WTC11 (cell line): ENCODE data around the gene C10orf90. TPM values are rescaled to one million over a fixed set of nuclear protein-coding genes. Genes with fewer than 3 reads are reported as not detected.

ENCODE experiments used
- ATAC-seq: fragments of 200-7000 bp; cut with Tn5 transposase; 2 replicates; pipeline ENCODE4 v1.10.0; 2021; ENCODE audit warnings: mild to moderate bottlenecking, moderate library complexity
- Bru-seq: library from RNA; stranded (reverse); fragments of 400-500 nt; gene quantifications from one replicate; lab custom pipeline; 2021; lab: Mats Ljungman, UMichigan
- CTCF ChIA-PET: fragments of 300-600 bp; sonication (Branson Sonifier 250); formaldehyde crosslinking; loops from one replicate; lab custom pipeline; 2021; ENCODE audit warnings: antibody characterized with exemption; lab: Charles Lee
- POLR2A ChIA-PET: fragments of 350-600 bp; sonication (Branson Sonifier 250); formaldehyde crosslinking; loops from one replicate; lab custom pipeline; 2021; ENCODE audit warnings: antibody characterized with exemption; lab: Charles Lee
- DNase-seq: peaks from one replicate; pipeline ENCODE4 v3.0.0; 2021; ENCODE audit warnings: low spot score
- H3K27ac Mint-ChIP-seq: 2 replicates; pipeline ENCODE4 v1.8.0; 2021; ENCODE audit warnings: mixed read lengths
- H3K27me3 Mint-ChIP-seq: 2 replicates; pipeline ENCODE4 v1.8.0; 2021; ENCODE audit warnings: low read depth, mild to moderate bottlenecking, moderate library complexity, mixed read lengths
- H3K36me3 Mint-ChIP-seq: 2 replicates; pipeline ENCODE4 v1.8.0; 2021; ENCODE audit warnings: mixed read lengths
- H3K4me1 Mint-ChIP-seq: 2 replicates; pipeline ENCODE4 v1.8.0; 2022; ENCODE audit warnings: mixed read lengths
- H3K4me3 Mint-ChIP-seq: 2 replicates; pipeline ENCODE4 v1.8.0; 2021; ENCODE audit warnings: mild to moderate bottlenecking, moderate library complexity, mixed read lengths
- H3K9me3 Mint-ChIP-seq: 2 replicates; pipeline ENCODE4 v1.8.0; 2021; ENCODE audit warnings: mixed read lengths
- ELF4 ChIP-seq: sonication (generic); formaldehyde crosslinking; IDR thresholded peaks from 2 replicates; pipeline ENCODE4 v1.8.1; 2022; ENCODE audit warnings: low read depth, mild to moderate bottlenecking, moderate library complexity, missing genetic modification reagents
- EMX1 ChIP-seq: fragments of 250-450 bp; sonication (Bioruptor Pico); IDR thresholded peaks from 2 replicates; pipeline ENCODE4 v1.8.0; 2021; ENCODE audit warnings: mild to moderate bottlenecking
- GTF2I ChIP-seq: fragments of 250-450 bp; sonication (Bioruptor Pico); conservative IDR thresholded peaks from 2 replicates; pipeline ENCODE4 v1.4.0; 2021; ENCODE audit warnings: mild to moderate bottlenecking
- HMGA2 ChIP-seq: fragments of 250-450 bp; sonication (Bioruptor Pico); IDR thresholded peaks from 2 replicates; pipeline ENCODE4 v1.4.0; 2021; ENCODE audit warnings: mild to moderate bottlenecking, moderate library complexity
- NFATC4 ChIP-seq: fragments of 250-450 bp; sonication (Bioruptor Pico); IDR thresholded peaks from 2 replicates; pipeline ENCODE4 v1.9.0; 2021; ENCODE audit warnings: mild to moderate bottlenecking
- SOX15 ChIP-seq: fragments of 250-450 bp; sonication (Bioruptor Pico); IDR thresholded peaks from 2 replicates; pipeline ENCODE4 v1.9.0; 2021; ENCODE audit warnings: mild to moderate bottlenecking
- TEAD1 ChIP-seq: sonication (generic); formaldehyde crosslinking; IDR thresholded peaks from 2 replicates; pipeline ENCODE4 v1.8.0; 2022; ENCODE audit warnings: mild to moderate bottlenecking, missing genetic modification reagents
- TP53 ChIP-seq: sonication (generic); formaldehyde crosslinking; IDR thresholded peaks from 2 replicates; pipeline ENCODE4 v1.8.1; 2023; ENCODE audit warnings: mild to moderate bottlenecking, missing genetic modification reagents
- ZNF138 ChIP-seq: sonication (generic); formaldehyde crosslinking; conservative IDR thresholded peaks from 2 replicates; pipeline ENCODE4 v1.8.1; 2022; ENCODE audit warnings: mild to moderate bottlenecking, moderate library complexity, missing genetic modification reagents
- ZNF396 ChIP-seq: fragments of 250-450 bp; sonication (Bioruptor Pico); IDR thresholded peaks from 2 replicates; pipeline ENCODE4 v1.8.0; 2021; ENCODE audit warnings: mild to moderate bottlenecking, moderate library complexity, borderline replicate concordance
- long read RNA-seq, 3 experiments: library from RNA in 1 of 3; library from capped mRNA in 1 of 3; library from polyadenylated mRNA in 1 of 3; unstranded in 2 of 3; stranded (forward) in 1 of 3; transcript quantifications; one replicate each; pipeline ENCODE4 v2.0.0, GENCODE V29; 2021
- total RNA-seq: library from RNA; stranded (reverse); gene quantifications from 3 replicates; pipeline ENCODE4 v1.2.3, GENCODE V29; 2021
- TF ChIP-seq, protein P1 (sequence below): sonication (generic); formaldehyde crosslinking; IDR thresholded peaks from 2 replicates; pipeline ENCODE4 v1.8.0; 2023; ENCODE audit warnings: mild to moderate bottlenecking, missing genetic modification reagents
- TF ChIP-seq, protein P2 (sequence below): sonication (generic); formaldehyde crosslinking; IDR thresholded peaks from 2 replicates; pipeline ENCODE4 v1.8.1; 2023; ENCODE audit warnings: mild to moderate bottlenecking, missing genetic modification reagents, moderate library complexity
- TF ChIP-seq, protein P3 (sequence below): sonication (generic); formaldehyde crosslinking; IDR thresholded peaks from 2 replicates; pipeline ENCODE4 v1.8.1; 2023; ENCODE audit warnings: mild to moderate bottlenecking, missing genetic modification reagents
- TF ChIP-seq, protein P4 (sequence below): sonication (generic); formaldehyde crosslinking; IDR thresholded peaks from 2 replicates; pipeline ENCODE4 v1.8.1; 2023; ENCODE audit warnings: mild to moderate bottlenecking, missing genetic modification reagents
- TF ChIP-seq, protein P5 (sequence below): sonication (generic); formaldehyde crosslinking; IDR thresholded peaks from 2 replicates; pipeline ENCODE4 v1.8.1; 2022; ENCODE audit warnings: mild to moderate bottlenecking, moderate library complexity, missing genetic modification reagents

Gene C10orf90, protein sequence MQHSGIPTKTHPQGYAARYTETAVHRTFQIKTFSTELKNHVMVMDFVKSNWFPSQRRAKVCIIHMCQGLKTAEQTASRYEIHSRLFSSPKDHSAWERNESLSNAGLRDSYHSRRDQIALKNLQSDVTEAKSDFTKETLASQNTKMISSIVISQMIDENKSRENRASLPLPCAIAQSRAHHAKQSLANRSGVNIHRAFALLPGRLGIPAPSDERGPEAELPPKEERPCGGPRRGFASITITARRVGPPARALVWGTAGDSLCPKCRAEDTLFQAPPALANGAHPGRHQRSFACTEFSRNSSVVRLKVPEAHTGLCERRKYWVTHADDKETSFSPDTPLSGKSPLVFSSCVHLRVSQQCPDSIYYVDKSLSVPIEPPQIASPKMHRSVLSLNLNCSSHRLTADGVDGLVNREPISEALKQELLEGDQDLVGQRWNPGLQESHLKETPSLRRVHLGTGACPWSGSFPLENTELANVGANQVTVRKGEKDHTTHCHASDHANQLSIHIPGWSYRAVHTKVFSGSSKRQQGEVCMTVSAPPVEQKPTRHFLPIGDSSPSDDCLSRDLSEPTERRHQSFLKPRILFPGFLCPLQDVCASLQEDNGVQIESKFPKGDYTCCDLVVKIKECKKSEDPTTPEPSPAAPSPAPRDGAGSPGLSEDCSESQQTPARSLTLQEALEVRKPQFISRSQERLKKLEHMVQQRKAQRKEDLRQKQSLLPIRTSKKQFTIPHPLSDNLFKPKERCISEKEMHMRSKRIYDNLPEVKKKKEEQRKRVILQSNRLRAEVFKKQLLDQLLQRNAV
- total RNA-seq, result 0.50 to 0.85 TPM (median 0.62 TPM) in 3 replicates
- Bru-seq, nascent RNA, result percentile 28 among the genes with signal in this experiment
- long read RNA-seq, experiment 1, partial matches to known transcripts, result 1 of 3 reads
- long read RNA-seq, experiment 1, other reads (novel, unspliced or antisense), result 2 of 3 reads
- long read RNA-seq, experiment 2, partial matches to known transcripts, result 1 of 1 reads
- long read RNA-seq, experiment 2, other reads (novel, unspliced or antisense), result 0 of 1 reads
- long read RNA-seq, experiment 3, partial matches to known transcripts, result 0 of 2 reads
- long read RNA-seq, experiment 3, other reads (novel, unspliced or antisense), result 1 of 2 reads

DNA sequence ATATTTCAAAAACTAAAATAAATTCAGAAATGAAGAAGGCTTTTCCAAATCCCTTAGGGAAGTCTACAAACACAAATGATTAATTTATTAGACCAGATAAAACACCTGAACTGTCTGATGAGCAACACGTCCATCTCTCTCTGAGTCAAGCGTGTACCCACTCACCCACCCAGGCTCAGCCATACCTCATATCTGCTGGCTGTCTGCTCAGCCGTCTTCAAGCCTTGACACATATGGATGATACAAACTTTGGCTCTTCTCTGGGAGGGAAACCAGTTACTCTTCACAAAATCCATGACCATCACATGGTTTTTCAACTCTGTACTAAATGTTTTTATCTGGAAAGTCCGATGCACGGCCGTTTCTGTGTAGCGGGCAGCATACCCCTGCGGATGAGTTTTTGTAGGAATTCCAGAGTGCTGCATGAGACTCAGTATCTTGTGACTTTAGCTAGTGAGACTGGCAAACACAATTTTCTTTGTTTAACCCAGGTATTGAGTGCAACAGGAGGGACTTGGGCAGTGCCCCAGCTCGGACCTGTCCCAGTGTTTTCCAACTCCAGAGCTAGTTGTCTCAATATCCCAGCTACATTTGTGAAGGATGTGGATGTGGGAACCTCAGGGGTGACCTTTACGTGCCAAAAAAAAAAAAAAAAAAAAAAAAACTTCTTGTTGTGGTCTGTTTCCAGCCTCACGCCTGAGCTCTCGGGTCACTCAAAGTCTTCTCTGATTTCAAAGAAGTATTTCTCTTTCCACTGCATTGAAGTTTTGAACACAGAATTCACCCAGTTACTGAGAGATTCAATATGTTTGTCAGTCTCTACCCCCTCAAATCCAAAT is at the start of gene C10orf90:
Gene C10orf90, minus strand, starts transcription at position 638 of the 839 bp plus-strand sequence. Its CDS starts 213 bp downstream, at position 425.
- ChIA-PET POLR2A (interaction anchor here (0.6 kb wide), 1 partner anchor 700 kb away, joined by 3 read pairs; no protein-coding TSS in a partner anchor), CTCF (interaction anchor here (0.6 to 0.8 kb wide), 6 partner anchors 14 to 736 kb away, joined by 3 to 6 read pairs (median 4); no protein-coding TSS in a partner anchor)
- ATAC-seq (no peak), DNase-seq (no peak)
- Mint-ChIP-seq H3K27ac (no peak within 1 kb of the TSS), H3K4me3 (no peak within 1 kb of the TSS), H3K27me3 (peaks cover 3% of the 10 kb centered on the region; the same call in 1 of the 2 replicates), H3K36me3 (peaks cover 7% of the 10 kb centered on the region), H3K4me1 (peaks cover 24% of the 10 kb centered on the region), H3K9me3 (peaks cover 12% of the 10 kb centered on the region)
- TF ChIP-seq GTF2I (CRISPR knock-in tag), result no peak
- TF ChIP-seq, all 79 proteins: peak for 0

DNA sequence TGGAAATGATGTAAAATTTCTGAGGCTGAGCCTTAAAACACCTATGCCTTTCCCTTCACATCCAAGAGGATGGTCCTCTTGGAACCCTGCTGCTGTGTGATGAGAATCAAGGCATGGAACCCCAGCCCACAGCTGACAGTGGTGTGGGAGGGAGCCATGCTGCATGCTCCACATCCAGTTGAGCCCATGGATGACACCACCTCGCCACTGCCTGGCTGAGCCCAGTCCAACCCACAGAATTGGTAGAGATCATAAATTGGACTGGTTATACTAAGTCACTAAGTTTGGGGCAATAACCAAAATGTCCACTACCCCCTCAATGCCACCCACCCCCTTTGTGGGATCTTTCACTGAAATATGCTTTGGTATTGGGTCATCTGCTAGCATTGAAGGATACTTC is 45.9 kb upstream of the C10orf90 start:
- no peaks in the 10 kb centered on the region; the same call in 1 of the 2 replicates for H3K4me1 Mint-ChIP-seq
- DNase-seq, result no peak
- H3K36me3 Mint-ChIP-seq, result no peaks in the 10 kb centered on the region
- H3K27me3 Mint-ChIP-seq, result no peaks in the 10 kb centered on the region; the same call in 1 of the 2 replicates
- no peak for ATAC-seq
- POLR2A ChIA-PET, result no interaction called here
- H3K9me3 Mint-ChIP-seq, result peaks cover 23% of the 10 kb centered on the region
- TF ChIP-seq EMX1 (no peak), ELF4 (CRISPR knock-in tag) (no peak), TEAD1 (CRISPR knock-in tag) (no peak)
- TF ChIP-seq, all 79 proteins: peak for 0
- no peak overlapping the region for H3K27ac Mint-ChIP-seq
- no peak overlapping the region for H3K4me3 Mint-ChIP-seq
- CTCF ChIA-PET, result no interaction called here

DNA sequence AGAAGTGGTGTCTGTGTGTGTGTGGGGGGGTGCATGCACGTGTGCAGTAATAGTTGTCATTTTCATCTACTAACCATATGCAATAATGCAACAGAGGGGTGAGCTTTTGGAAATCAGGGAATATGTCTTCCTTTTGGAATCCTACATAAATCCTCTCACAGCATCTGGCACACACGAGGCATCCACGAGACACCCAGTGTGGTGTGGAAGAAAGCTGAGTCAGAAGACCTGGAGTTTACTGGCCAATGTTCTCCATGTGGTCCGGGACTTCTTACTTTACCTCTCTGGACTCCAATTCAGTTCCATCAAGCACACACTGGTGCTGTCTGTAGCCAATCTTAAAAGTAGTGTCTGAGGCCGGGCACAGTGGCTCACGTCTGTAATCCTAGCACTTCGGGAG is 43.1 kb upstream of the C10orf90 start:
- DNase-seq (no peak), ATAC-seq (no peak)
- peaks cover 36% of the 10 kb centered on the region for H3K9me3 Mint-ChIP-seq
- H3K27ac Mint-ChIP-seq, result no peak overlapping the region
- H3K4me3 Mint-ChIP-seq, result no peak overlapping the region
- H3K27me3 Mint-ChIP-seq, result no peaks in the 10 kb centered on the region; the same call in none of the 2 replicates
- peaks cover 6% of the 10 kb centered on the region; the same call in 1 of the 2 replicates for H3K36me3 Mint-ChIP-seq
- H3K4me1 Mint-ChIP-seq, result no peaks in the 10 kb centered on the region; the same call in 1 of the 2 replicates
- ChIA-PET CTCF (no interaction called here), POLR2A (no interaction called here)
- TF ChIP-seq ZNF138 (CRISPR knock-in tag) (no peak), SOX15 (CRISPR knock-in tag) (no peak), NFATC4 (CRISPR knock-in tag) (no peak), TP53 (CRISPR knock-in tag) (no peak), TEAD1 (CRISPR knock-in tag) (no peak), ZNF396 (CRISPR knock-in tag) (no peak), HMGA2 (CRISPR knock-in tag) (no peak)
- TF ChIP-seq, protein P1, sequence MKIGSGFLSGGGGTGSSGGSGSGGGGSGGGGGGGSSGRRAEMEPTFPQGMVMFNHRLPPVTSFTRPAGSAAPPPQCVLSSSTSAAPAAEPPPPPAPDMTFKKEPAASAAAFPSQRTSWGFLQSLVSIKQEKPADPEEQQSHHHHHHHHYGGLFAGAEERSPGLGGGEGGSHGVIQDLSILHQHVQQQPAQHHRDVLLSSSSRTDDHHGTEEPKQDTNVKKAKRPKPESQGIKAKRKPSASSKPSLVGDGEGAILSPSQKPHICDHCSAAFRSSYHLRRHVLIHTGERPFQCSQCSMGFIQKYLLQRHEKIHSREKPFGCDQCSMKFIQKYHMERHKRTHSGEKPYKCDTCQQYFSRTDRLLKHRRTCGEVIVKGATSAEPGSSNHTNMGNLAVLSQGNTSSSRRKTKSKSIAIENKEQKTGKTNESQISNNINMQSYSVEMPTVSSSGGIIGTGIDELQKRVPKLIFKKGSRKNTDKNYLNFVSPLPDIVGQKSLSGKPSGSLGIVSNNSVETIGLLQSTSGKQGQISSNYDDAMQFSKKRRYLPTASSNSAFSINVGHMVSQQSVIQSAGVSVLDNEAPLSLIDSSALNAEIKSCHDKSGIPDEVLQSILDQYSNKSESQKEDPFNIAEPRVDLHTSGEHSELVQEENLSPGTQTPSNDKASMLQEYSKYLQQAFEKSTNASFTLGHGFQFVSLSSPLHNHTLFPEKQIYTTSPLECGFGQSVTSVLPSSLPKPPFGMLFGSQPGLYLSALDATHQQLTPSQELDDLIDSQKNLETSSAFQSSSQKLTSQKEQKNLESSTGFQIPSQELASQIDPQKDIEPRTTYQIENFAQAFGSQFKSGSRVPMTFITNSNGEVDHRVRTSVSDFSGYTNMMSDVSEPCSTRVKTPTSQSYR, result no peak
- TF ChIP-seq, protein P2, sequence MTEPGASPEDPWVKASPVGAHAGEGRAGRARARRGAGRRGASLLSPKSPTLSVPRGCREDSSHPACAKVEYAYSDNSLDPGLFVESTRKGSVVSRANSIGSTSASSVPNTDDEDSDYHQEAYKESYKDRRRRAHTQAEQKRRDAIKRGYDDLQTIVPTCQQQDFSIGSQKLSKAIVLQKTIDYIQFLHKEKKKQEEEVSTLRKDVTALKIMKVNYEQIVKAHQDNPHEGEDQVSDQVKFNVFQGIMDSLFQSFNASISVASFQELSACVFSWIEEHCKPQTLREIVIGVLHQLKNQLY (CRISPR knock-in tag), result no peak
- TF ChIP-seq, protein P3, sequence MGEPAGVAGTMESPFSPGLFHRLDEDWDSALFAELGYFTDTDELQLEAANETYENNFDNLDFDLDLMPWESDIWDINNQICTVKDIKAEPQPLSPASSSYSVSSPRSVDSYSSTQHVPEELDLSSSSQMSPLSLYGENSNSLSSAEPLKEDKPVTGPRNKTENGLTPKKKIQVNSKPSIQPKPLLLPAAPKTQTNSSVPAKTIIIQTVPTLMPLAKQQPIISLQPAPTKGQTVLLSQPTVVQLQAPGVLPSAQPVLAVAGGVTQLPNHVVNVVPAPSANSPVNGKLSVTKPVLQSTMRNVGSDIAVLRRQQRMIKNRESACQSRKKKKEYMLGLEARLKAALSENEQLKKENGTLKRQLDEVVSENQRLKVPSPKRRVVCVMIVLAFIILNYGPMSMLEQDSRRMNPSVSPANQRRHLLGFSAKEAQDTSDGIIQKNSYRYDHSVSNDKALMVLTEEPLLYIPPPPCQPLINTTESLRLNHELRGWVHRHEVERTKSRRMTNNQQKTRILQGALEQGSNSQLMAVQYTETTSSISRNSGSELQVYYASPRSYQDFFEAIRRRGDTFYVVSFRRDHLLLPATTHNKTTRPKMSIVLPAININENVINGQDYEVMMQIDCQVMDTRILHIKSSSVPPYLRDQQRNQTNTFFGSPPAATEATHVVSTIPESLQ (CRISPR knock-in tag), result no peak
- TF ChIP-seq, protein P4, sequence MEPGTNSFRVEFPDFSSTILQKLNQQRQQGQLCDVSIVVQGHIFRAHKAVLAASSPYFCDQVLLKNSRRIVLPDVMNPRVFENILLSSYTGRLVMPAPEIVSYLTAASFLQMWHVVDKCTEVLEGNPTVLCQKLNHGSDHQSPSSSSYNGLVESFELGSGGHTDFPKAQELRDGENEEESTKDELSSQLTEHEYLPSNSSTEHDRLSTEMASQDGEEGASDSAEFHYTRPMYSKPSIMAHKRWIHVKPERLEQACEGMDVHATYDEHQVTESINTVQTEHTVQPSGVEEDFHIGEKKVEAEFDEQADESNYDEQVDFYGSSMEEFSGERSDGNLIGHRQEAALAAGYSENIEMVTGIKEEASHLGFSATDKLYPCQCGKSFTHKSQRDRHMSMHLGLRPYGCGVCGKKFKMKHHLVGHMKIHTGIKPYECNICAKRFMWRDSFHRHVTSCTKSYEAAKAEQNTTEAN (CRISPR knock-in tag), result no peak
- TF ChIP-seq, protein P5, sequence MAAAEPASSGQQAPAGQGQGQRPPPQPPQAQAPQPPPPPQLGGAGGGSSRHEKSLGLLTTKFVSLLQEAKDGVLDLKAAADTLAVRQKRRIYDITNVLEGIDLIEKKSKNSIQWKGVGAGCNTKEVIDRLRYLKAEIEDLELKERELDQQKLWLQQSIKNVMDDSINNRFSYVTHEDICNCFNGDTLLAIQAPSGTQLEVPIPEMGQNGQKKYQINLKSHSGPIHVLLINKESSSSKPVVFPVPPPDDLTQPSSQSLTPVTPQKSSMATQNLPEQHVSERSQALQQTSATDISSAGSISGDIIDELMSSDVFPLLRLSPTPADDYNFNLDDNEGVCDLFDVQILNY, result no peak
